HepG2 (cell line): Measurements from ENCODE around the gene CHRNB1. TPM values are rescaled to one million over a fixed set of nuclear protein-coding genes. Genes with fewer than 3 reads are reported as not detected.

Experiments used
- ARNT ChIP-seq: fragments of 450-650 bp; IDR thresholded peaks from 2 replicates; pipeline ENCODE4 v1.6.1; 2017
- CERS6 ChIP-seq: sonication (generic); formaldehyde crosslinking; IDR thresholded peaks from 2 replicates; pipeline ENCODE4 v1.5.0; 2020; ENCODE audit warnings: missing genetic modification reagents
- CHD4 ChIP-seq: fragments of 200-600 bp; sonication (generic); IDR thresholded peaks from 2 replicates; pipeline ENCODE4 v1.7.0; 2017; ENCODE audit warnings: mild to moderate bottlenecking, low read length, borderline replicate concordance
- DRAP1 ChIP-seq: IDR thresholded peaks from 2 replicates; pipeline ENCODE4 v1.6.1; 2016; ENCODE audit warnings: missing genetic modification reagents, missing compliant biosample characterization
- MED13 ChIP-seq: sonication (generic); formaldehyde crosslinking; IDR thresholded peaks from 2 replicates; pipeline ENCODE4 v1.5.0; 2020; ENCODE audit warnings: missing genetic modification reagents
- SP2 ChIP-seq: sonication (generic); formaldehyde crosslinking; IDR thresholded peaks from 2 replicates; pipeline ENCODE4 v1.5.1; 2020; ENCODE audit warnings: mild to moderate bottlenecking, missing genetic modification reagents
- TP53 ChIP-seq: sonication (generic); formaldehyde crosslinking; conservative IDR thresholded peaks from 2 replicates; pipeline ENCODE4 v1.4.0; 2020; ENCODE audit warnings: missing genetic modification reagents
- ZFP41 ChIP-seq: sonication (generic); formaldehyde crosslinking; IDR thresholded peaks from 2 replicates; pipeline ENCODE4 v1.4.0; 2020; ENCODE audit warnings: mild to moderate bottlenecking, missing genetic modification reagents, borderline replicate concordance
- ZNF362 ChIP-seq: sonication (generic); formaldehyde crosslinking; IDR thresholded peaks from 2 replicates; pipeline ENCODE4 v1.4.0; 2020; ENCODE audit warnings: missing genetic modification reagents, mild to moderate bottlenecking, borderline replicate concordance
- ZNF547 ChIP-seq: sonication (generic); formaldehyde crosslinking; IDR thresholded peaks from 2 replicates; pipeline ENCODE4 v1.5.1; 2020; ENCODE audit warnings: mild to moderate bottlenecking, missing genetic modification reagents
- polyA plus RNA-seq, 8 experiments: library from polyadenylated mRNA; depleted of rRNA in 3 of 8; stranded (reverse) in 7 of 8; unstranded in 1 of 8; fragments of >200 nt; fragmentation: Illumina TruSeq in 4 of 8; extraction: Trizol in 4 of 8; gene quantifications; 2 replicates each; pipeline versions ENCODE4 v1.2.1 to v1.2.3, GENCODE V29; 2011 to 2016; ENCODE audit warnings: low read depth in 4 of 8, missing spikeins in 1 of 8, mixed read lengths in 1 of 8; ENCODE audit not compliant: insufficient read depth in 1 of 8
- total RNA-seq, 5 experiments: library from RNA; depleted of rRNA; stranded (reverse); fragments of >200 nt; fragmentation: Illumina TruSeq; extraction: Trizol; gene quantifications; 2 replicates each; pipeline ENCODE4 v1.2.3, GENCODE V29; 2016; ENCODE audit warnings: low read depth in 1 of 5

The CHRNB1 gene
- total and polyA plus RNA-seq, 2 of the 13 experiments (the other 11 are each of a cell fraction or from before 2014, with no cell fraction given): 5.4 to 33.7 TPM

- no peak for TF ChIP-seq SP2 (CRISPR knock-in tag)
- TF ChIP-seq ZFP41 (CRISPR knock-in tag): no peak
- no peak for TF ChIP-seq CHD4
- TF ChIP-seq ZNF362 (CRISPR knock-in tag): no peak
- no peak for TF ChIP-seq TP53 (CRISPR knock-in tag)
- TF ChIP-seq DRAP1 (CRISPR knock-in tag): peak; percentile 87
- TF ChIP-seq ZNF547 (CRISPR knock-in tag): peak; percentile 54; the same call in 1 of the 2 replicates
- TF ChIP-seq MED13 (CRISPR knock-in tag): no peak
- no peak for TF ChIP-seq CERS6 (CRISPR knock-in tag)
- TF ChIP-seq ARNT: no peak
These were observed at the start of gene CHRNB1 (continued) for GRCh38 chr17:7444682-7445618.
